NCI-H446 (cell line): ENCODE data around the gene RTL10.
"Not testable (repeated sequence)": the region's sequence is repeated elsewhere in the genome, so short reads cannot be mapped to it uniquely, and the experiment has no call there.

Experiments used
- DNase-seq, 2 experiments: peaks; one replicate each; lab custom pipeline; 2025; lab: John Stamatoyannopoulos, UW

RTL10 gene

GRCh38 chr22:19889951-19890350, 35.3 kb upstream of the RTL10 start:
- no peak for DNase-seq

DNA sequence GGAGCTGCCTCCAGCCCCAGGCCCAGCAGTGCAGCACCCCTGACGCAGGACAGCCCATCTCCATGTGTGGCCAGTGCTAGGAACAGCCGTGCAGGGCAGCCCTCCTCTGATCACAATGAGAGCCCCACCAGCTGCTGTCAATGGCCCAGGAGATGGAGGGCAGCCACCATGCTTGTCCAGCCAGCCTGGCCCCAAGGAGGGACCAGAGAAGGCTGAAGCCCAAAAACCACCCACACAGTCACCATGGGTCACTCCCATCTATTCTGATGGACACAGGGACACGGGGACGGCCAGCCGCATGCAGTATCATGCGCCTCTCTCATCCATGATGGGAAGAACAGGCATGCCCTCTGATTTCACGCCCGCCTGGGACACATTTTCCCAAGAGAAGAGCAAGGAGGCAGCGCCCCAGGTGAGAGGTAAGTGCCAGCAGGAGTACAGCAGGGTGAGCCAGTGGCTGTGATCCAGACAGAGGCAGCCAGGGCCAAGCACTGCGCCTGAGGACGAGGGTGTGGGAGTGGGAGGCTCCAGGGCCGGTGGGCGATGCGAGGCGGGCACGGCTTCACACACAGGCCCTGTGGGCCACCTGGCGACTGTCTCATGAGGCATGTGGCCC, 33.6 kb upstream of the RTL10 start:
- no peak for DNase-seq

GRCh38 chr22:19887256-19887985, 32.7 kb upstream of the RTL10 start:
- DNase-seq = no peak

DNA sequence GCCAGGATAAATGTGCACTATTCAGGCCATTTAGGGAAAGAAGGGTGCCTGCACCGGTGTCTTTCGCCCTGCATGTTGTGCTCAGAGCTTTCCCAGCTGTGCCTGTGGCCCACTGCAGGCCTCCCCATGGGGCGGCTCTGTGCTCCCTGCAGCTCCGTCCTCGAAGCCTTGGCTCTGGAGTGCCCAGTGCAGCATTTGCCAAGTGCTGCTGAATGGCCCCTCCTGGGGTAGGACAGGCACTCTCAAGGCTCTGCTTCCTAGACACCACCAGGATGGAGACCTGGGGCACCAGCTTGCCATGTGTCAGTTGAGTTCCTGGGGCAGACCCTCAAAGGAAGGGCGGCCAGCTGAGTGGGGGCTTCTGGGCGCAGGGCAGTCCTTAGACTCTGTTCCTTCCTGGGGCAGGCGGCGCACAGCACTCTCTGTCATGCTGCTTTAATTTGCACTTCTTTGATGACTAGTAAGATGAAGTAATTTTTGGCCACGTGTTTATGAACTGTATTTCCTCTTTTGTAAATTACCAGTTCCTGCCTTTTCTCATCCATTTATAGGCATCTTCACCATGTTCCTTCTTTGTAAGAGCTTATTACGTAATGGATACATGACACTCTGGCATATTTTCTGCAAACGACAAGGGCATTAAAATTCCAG, 32.1 kb upstream of the RTL10 start:
- DNase-seq = no peak

DNA sequence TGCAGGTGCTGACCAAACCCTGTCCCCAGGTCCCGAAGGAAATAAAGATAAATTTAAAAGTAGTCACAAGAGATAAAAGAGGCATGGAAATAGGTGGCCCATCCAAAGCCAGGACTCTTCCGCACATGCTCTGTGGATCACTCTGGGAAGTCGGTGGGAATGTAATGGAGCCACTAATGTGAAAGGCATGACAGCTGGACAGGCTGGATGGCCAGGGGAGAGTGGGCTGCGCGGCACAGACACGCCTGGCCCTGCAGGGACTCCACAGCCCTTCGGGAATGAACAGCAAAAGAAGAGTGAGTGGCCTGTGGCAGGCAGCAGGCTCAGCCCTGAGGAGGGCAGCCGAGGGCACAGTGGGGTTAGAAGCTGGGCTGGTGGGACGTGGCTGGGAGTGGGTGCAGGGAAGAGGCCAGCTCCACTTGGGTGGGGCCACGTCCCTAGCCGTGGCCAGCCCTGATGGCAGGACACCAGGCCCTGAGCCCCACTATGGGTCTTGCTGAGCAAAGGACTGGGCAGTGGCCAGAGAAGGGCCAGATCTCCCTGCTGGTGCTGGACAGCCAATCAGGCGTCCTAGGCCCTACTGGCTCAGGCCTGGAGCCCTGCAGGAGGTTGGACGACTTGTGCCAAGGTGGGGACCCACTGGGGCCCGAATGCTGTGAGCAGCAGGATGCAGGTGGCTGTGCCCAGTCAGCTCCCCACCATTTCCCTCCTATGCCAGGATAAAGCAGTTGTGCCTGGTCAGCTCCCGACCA, 31.3 kb upstream of the RTL10 start:
- no peak for DNase-seq

- DNase-seq = no peak
Measured at GRCh38 chr22:19884954-19885751, 30.5 kb upstream of the RTL10 start.

DNA sequence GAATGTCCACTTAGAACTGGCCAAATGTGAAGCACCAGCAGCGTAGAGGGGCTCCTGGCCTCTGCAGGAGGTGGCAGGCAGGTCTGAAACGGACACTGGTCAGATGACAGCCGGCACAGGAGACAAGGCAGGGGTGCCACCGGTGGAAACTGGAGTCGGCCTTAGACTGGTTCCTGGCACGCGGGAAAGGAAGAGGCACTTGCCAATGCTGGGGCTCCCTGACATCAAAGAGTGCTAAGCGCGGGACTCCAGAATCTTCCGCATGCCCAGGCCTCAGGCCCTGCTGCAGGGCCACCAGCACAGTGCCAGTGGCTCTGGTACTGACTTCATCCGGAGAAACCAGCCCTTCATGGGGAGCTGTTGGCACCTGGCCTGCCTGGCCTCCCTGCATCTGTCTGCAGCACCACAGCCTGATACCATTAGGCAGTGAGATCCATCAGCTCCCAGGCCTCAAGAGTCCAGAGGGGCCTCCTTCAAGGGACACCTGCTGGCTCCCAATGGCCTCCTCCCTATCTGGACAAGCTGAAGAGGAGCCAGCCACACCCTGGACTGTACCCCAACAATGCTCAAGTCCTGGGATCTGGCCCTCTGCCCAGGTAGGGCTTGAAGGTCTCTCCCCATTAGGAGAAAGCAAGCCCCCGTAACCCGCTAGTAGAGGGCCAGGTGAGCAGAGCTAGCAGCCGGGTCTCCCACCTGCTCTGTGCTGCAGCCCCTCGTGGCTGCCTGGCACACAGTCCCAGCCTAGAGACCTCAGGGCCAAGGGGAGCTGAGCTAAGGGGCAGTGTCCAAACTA, 29.7 kb upstream of the RTL10 start:
- no peak for DNase-seq

DNA sequence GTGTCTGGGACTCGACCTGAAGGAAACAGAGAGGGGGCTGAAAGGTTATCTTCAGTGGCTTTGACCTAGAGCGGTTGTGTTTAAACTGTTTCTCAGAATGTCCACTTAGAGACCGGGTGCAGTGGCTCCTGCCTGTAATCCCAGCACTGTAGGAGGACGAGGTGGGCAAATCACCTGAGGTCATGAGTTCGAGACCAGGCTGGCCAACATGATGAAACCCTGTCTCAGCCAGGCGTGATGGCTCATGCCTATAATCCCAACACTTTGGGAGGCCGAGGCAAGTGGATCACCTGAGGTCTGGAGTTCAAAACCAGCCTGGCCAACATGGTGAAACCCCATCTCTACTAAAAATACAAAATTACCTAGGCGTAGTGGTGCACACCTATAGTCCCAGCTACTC, 28.8 kb upstream of the RTL10 start:
- DNase-seq = not testable (repeated sequence)

DNA sequence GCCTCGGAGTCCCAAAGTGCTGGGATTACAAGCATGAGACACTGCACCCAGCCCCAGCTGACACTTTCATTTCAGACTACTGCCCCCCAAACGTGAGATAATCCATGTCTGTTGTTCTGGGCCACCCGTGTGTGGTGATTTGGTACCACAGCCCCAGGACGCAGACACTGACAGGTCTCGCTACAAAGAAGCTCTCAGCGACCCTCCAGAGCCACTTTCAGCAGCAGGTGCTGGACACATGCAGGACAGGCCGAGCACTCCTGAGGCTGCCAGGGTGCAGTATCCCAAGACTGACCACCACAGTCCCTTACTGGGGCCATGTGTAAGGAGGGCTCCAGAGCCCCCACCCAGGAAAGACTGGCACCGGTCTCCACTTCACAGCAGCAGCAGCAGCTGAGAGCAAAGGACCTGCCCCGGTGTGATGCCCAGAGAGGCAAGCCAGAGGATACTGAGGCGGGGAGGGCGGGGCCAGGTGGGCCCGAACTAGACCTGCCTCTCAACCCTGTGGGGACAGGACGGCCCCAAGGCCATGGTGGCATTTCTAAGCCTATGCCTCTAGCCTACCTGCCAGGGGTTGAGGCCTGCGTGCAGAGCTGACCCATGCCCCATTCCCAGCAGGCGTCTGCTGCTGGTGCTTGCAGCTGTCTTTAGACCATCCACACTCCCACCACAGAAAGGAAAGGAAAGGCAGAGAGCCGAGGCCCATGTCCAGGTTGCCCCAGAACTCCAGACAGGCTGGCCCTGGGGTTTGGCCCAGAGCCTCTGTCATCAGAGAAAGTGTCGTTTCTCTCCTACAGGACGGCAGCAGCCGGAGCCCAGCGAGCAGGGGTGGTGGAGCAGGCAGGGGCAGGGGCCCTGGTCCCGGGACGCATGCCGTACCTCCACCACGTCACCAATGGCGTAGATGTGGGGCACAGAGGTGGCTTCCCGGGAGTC, 28.0 kb upstream of the RTL10 start:
- no peak for DNase-seq

DNA sequence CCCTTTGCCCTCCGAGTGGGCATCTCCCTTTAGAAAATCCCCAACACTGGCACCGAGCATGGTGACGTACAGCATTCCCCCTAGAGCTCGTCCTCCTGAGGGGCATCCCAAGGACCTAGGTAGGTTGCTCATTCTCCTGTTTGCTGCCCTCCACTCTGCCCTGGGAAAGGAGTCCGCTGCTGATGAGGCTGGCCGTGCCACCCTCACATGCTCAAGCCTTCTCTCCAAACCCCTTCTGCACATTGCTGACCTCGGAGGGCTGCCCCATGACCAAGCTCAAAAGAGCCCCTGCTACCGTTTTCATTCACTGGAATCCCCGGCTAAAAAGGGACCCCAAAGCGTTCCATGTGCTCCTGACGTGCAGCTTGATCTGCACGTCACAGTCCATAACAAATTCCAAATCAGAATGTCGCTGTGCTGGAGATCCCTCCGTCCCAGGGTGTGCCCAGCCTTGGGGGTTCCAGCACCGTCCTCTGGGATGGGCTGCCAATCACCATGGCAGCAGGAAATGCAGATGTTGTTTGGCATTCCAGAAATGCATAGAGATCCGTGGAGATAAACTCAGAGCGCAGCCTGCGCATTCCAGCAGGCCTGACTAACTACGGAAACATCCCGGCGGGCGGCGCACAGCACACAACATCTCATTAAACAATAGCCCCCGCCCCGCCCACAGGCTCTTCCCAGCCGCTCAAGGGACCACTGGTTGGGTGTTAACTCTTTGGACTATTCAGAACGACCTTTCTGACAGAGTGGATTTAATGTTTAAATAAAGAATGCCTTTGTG, 26.3 kb upstream of the RTL10 start:
- DNase-seq = no peak

- no peak for DNase-seq
Measured at GRCh38 chr22:19879992-19880785, 25.5 kb upstream of the RTL10 start.

- DNase-seq = no peak
Measured at GRCh38 chr22:19879643-19879991, 24.9 kb upstream of the RTL10 start.

DNA sequence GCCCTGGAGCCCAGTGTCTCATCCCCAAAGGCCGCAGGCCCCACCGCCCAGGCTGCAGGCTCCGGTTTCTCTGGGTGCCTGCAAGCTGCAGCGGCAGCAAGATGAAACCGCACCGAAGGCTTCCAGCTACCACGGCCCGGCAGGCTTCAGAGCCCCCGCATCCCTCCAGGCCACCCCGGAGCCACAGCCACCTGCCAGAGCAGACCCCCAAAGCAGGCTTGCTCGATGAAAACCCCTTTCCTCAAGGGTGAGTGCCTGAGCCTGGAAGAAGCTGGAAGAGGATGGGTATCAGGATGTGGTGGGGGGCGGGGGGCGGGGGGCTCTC, 24.5 kb upstream of the RTL10 start:
- DNase-seq = no peak

DNA sequence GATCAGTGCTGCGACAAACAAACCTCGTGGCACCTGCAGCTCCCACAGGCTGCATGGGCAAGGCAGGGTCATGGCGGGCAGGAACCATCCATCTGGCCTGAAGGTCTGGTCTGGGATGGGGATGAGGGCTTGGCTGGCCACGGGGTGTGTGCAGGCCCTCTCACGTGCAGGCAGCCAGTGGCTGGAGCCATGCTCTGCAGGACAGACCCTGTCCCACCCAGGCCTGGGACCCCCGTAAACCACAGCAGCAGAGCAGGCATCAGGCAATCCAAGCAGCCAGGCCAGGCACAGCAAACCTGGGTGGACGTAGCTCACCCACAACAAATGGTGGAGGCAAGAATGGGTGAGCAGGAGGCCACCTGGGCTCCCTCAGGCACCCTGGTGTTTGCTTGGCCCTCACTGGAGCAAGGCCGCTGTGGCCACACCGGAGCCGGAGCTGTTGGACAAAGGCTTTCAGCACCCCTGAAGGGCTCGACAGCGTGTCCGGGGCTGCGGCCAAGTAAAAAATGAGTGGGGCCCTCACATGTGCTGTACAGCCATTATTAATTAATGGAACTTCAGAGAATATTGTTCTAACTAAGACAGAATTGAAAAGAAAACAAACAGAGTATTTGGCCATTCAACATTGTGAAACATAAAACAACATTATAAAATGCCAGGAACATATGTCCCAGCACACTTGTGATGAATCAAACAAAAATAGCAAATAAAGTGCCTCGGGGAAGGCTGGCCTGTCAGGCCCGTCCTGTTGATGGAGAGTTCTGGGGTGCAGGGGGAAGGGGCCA, 24.0 kb upstream of the RTL10 start:
- DNase-seq = no peak

DNA sequence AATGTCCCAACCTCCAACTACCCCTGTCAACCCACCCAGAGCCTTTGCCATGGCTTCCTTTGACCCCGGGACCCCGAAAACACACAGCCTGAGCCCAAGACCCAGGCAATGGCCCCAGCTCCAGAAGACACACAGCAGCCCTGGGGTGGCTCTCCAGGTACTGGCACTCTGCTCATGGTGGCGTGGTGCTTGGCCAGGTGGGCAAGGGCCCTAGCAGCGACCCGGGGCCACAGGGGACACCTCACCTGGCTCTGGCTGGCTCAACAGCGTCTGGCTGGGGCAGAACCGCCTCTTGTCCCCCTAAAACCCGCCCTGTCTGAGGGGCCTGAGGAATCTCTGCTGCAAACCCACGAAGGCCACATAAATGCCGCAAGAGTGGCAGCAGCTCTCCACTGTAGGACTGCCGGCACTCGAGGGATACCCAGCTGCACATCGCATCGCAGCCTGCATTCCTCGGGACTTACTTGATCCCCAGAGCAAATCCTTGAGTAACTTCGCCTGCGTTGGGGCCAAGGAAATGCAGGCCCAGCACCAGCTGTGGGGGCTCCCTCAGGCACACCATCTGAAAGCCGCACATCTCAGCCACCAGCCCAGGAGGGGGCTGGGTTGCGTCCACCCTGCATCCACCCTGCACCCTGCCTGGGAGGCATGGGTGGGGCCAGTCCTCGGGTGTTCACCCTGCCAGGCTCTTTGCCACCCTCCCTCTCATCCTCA, 23.1 kb upstream of the RTL10 start:
- DNase-seq = no peak

GRCh38 chr22:19876941-19877625, 22.4 kb upstream of the RTL10 start:
- no peak for DNase-seq
